Left lung (tissue), 10 donors: ENCODE results near the gene CACNA1I. TPM values are rescaled to one million over a fixed set of nuclear protein-coding genes. Genes with fewer than 3 reads are reported as not detected.

Experiments used
- ATAC-seq: fragments of 200-7000 bp; cut with Tn5 transposase; one replicate; pipeline ENCODE4 v1.9.1; 2020; ENCODE audit warnings: moderate library complexity
- DNase-seq, 4 donors: peaks; one replicate each; pipeline ENCODE4 v3.0.0-alpha.2; 2013 to 2020
- H3K27ac ChIP-seq, 2 donors: fragments of 200-600 bp; sonication (generic) in 1 of 2; one replicate each; pipeline versions ENCODE4 v1.5.0 to v1.8.0; 2020 to 2021
- H3K27me3 ChIP-seq, 2 donors: fragments of 200-600 bp; sonication (generic) in 1 of 2; one replicate each; pipeline versions ENCODE4 v1.5.0 to v1.8.0; 2020 to 2021
- H3K36me3 ChIP-seq, 2 donors: fragments of 200-600 bp; sonication (generic) in 1 of 2; one replicate each; pipeline versions ENCODE4 v1.5.0 to v1.8.0; 2020 to 2021
- H3K4me1 ChIP-seq, 2 donors: fragments of 200-600 bp; one replicate each; pipeline ENCODE4 v1.8.0; 2021
- H3K4me3 ChIP-seq, 2 donors: fragments of 200-600 bp; sonication (generic) in 1 of 2; one replicate each; pipeline versions ENCODE4 v1.5.0 to v1.8.0; 2020 to 2021; ENCODE audit warnings: mild to moderate bottlenecking in 1 of 2
- H3K9me3 ChIP-seq, 2 donors: fragments of 200-600 bp; sonication (generic) in 1 of 2; one replicate each; pipeline versions ENCODE4 v1.5.0 to v1.8.0; 2020 to 2021
- intact Hi-C, 2 donors: fragments of 100-400 bp; cut with DNase I; formaldehyde crosslinking; loops; one replicate each; pipeline versions ENCODE4 v1.11.2 to v1.14.2; 2022
- polyA plus RNA-seq, 6 donors: library from polyadenylated mRNA; unstranded; fragments of 120-200 nt; gene quantifications; one replicate each; pipeline ENCODE4 v1.2.1, GENCODE V29; 2013; ENCODE audit not compliant: insufficient read length in 6 of 6
- total RNA-seq, 2 donors: library from RNA; stranded (reverse); fragmentation: NEBNext Ultra II Directional; extraction: Animal tissue kit (Norgen Biotek cat#: 25700); gene quantifications; one replicate each; pipeline ENCODE4 v1.2.1, GENCODE V29; 2021
- TF ChIP-seq, protein P1 (sequence below), 2 donors: fragments of 200-600 bp; sonication (generic) in 1 of 2; IDR thresholded peaks; one replicate each; pipeline versions ENCODE4 v1.5.0 to v1.8.0; 2021; ENCODE audit warnings: antibody characterized with exemption in 2 of 2
- donor health status: DM: no; HTN: yes; CAD: no.
- donor health status: DM: no; HTN: no; CAD: no.

The CACNA1I gene
- total and polyA plus RNA-seq, 8 donors, result 0.03 to 0.35 (median 0.09) TPM

DNA sequence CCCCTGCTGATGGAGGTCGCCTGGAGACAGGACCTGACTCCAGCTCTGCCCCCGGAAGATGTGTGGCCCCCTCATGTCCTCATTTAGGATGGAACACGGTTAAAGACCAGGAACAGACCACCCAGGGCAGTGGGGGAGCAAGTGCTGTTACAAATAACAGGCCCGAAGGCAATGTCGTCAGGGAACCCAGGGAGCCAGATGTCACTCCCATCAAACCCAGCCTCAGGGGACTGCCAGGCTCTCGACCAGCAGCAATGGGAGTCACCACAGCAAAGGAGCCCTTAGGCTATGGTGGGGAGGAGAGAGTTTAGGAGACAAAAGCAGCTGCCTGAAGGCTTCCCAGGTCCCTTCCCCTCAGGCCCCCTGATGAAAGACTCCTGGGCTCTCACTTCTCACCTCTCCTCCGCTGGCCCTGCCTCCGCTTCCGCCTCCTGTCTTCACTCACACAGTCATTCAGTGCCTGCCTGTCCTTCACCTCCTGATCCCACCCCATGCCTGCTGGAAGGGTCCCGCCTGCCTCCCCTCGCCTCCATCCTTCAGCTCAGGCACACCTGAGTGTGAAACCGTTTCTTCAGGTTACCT is 42.4 kb upstream of the CACNA1I start:
- Histone ChIP-seq H3K27me3 (no peaks in the 10 kb centered on the region), H3K36me3 (peaks cover 0 to 55% of the 10 kb centered on the region in 2 donors), H3K4me3 (no peak overlapping the region), H3K9me3 (no peaks in the 10 kb centered on the region), H3K27ac (peak overlapping the region in 1 of 2 donors; percentile 83), H3K4me1 (peaks cover 39 to 88% of the 10 kb centered on the region in 2 donors)
- TF ChIP-seq, protein P1, sequence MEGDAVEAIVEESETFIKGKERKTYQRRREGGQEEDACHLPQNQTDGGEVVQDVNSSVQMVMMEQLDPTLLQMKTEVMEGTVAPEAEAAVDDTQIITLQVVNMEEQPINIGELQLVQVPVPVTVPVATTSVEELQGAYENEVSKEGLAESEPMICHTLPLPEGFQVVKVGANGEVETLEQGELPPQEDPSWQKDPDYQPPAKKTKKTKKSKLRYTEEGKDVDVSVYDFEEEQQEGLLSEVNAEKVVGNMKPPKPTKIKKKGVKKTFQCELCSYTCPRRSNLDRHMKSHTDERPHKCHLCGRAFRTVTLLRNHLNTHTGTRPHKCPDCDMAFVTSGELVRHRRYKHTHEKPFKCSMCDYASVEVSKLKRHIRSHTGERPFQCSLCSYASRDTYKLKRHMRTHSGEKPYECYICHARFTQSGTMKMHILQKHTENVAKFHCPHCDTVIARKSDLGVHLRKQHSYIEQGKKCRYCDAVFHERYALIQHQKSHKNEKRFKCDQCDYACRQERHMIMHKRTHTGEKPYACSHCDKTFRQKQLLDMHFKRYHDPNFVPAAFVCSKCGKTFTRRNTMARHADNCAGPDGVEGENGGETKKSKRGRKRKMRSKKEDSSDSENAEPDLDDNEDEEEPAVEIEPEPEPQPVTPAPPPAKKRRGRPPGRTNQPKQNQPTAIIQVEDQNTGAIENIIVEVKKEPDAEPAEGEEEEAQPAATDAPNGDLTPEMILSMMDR (IDR thresholded peaks at IDR 0.05), result no peak
- DNase-seq (no peak), ATAC-seq (no peak)
- intact Hi-C loops, result loop anchor here in 1 of 2 donors (5.0 kb wide), 1 partner anchor 36 kb away; no protein-coding TSS in a partner anchor

DNA sequence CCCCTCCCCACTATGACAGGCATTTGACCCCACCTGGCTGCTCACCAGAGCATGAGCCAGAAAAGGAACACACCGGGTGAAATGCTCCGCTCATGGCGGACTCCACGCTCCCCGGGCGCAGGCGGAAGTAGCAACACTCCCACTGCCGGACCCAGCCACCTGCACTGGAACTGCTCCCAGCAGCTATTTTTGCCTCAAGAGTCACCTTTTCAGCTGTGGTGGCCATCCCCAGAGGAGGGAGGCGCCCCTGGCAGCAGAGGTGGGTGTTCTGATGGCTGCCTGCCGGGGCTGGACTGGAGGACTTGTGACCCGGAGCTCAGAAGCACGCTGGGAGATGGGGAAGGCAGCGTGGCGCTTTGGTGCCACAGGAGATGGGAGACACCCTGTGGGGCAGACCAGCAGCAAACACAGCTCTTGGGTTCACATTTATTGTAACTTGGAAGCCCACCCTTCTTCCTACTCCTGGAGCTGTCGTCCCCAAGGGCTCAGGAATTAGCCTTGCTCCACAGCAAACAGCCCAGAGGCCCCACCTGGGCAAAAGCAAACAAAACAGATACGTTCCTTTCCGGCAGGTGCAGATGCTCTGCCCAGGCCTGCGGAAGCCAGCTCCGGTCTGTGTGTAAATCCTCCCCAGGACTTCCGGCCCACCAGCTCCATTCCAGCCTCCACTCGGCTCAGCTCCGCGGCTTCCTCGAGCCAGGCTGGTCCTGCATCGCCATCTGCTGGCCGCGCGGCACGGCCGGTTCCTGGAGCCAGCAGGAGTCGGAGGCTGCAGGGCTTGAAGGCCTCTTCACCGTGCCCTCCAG is 41.7 kb upstream of the CACNA1I start:
- no peaks in the 10 kb centered on the region for H3K27me3 ChIP-seq
- H3K4me3 ChIP-seq, result peak overlapping the region in 1 of 2 donors; percentile 21
- TF ChIP-seq, protein P1 (IDR thresholded peaks at IDR 0.05), result peak; percentile 92 to 96
- H3K9me3 ChIP-seq, result no peaks in the 10 kb centered on the region
- ATAC-seq (peak; percentile 74), DNase-seq (peak; percentile 78 to 99 (median 93))
- H3K36me3 ChIP-seq, result peaks cover 0 to 47% of the 10 kb centered on the region in 2 donors
- H3K27ac ChIP-seq, result peak overlapping the region in 1 of 2 donors; percentile 58
- H3K4me1 ChIP-seq, result peaks cover 36 to 85% of the 10 kb centered on the region in 2 donors
- intact Hi-C loops, result loop anchor here in 1 of 2 donors (5.0 kb wide), 1 partner anchor 37 kb away; no protein-coding TSS in a partner anchor

DNA sequence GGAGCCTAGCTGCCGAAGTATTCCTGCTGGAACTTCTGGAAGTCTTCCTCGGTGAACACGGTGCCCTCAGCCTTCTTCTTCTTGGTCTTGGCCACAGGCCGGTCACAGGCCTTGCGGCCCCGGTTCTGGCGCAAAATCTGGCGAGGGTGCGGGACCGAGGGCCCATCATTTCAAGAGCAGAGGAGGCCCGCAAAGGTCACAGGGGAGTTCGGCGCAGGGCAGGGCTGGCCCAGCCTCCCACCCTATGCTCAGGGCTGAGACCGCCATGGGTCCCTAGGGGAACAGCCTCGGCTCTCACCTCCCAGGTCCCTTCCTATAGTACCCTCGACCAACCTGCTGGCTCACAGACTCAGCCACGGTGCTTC is 41.1 kb upstream of the CACNA1I start:
- Histone ChIP-seq H3K36me3 (peaks cover 0 to 42% of the 10 kb centered on the region in 2 donors), H3K4me1 (peaks cover 34 to 83% of the 10 kb centered on the region in 2 donors), H3K27ac (peak overlapping the region in 1 of 2 donors; percentile 58), H3K4me3 (peak overlapping the region in 1 of 2 donors; percentile 21), H3K9me3 (no peaks in the 10 kb centered on the region), H3K27me3 (no peaks in the 10 kb centered on the region)
- intact Hi-C loops, result loop anchor here in 1 of 2 donors (5.0 kb wide), 1 partner anchor 37 kb away; no protein-coding TSS in a partner anchor
- TF ChIP-seq, protein P1 (IDR thresholded peaks at IDR 0.05), result peak in 1 of 2 donors; percentile 32
- ATAC-seq, result no peak
- no peak for DNase-seq

DNA sequence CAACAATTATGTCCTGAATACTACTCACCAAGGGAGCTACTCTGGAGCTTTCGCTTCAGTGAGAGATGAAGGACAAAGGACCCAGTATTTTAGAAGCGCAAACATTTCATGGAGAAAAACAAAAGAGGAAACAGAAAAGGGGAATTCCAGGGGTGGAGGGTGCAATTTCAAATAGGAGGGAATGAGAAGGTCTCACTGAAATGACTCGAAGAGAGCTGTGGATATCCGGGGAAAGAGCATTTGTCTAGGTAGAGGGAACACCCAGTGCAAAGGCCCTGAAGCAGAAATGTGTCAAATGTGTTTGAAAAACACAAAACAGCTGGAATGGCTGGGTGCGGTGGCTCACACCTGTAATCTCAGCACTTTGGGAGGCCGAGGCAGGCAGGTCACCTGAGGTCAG is 40.4 kb upstream of the CACNA1I start:
- DNase-seq, result no peak
- TF ChIP-seq, protein P1 (IDR thresholded peaks at IDR 0.05), result no peak
- H3K9me3 ChIP-seq, result no peaks in the 10 kb centered on the region
- peaks cover 0 to 35% of the 10 kb centered on the region in 2 donors for H3K36me3 ChIP-seq
- ATAC-seq, result no peak
- H3K4me3 ChIP-seq, result peak overlapping the region in 1 of 2 donors; percentile 86
- H3K27me3 ChIP-seq, result no peaks in the 10 kb centered on the region
- peaks cover 34 to 82% of the 10 kb centered on the region in 2 donors for H3K4me1 ChIP-seq
- intact Hi-C loops, result no loop called here
- H3K27ac ChIP-seq, result peak overlapping the region in 1 of 2 donors; percentile 58
